HFFc6 (cell line): ENCODE results near the gene XRCC5. TPM values are rescaled to one million over a fixed set of nuclear protein-coding genes. Genes with fewer than 3 reads are reported as not detected.

Experiments
- DNase-seq: peaks from one replicate; pipeline ENCODE4 v3.0.0-alpha.2; 2018
- H3K27ac Mint-ChIP-seq: 2 replicates; pipeline ENCODE4 v1.8.0; 2020; ENCODE audit warnings: mild to moderate bottlenecking, mixed read lengths
- H3K27me3 Mint-ChIP-seq: 2 replicates; pipeline ENCODE4 v1.8.0; 2021; ENCODE audit warnings: mild to moderate bottlenecking, moderate library complexity, mixed read lengths; ENCODE audit not compliant: insufficient read depth
- H3K36me3 Mint-ChIP-seq: 2 replicates; pipeline ENCODE4 v1.8.0; 2021; ENCODE audit warnings: low read depth, mixed read lengths
- H3K4me1 Mint-ChIP-seq: 2 replicates; pipeline ENCODE4 v1.8.0; 2020; ENCODE audit warnings: low read depth, mixed read lengths
- H3K4me3 Mint-ChIP-seq: 2 replicates; pipeline ENCODE4 v1.8.0; 2020; ENCODE audit warnings: mild to moderate bottlenecking, moderate library complexity, mixed read lengths
- H3K9me3 Mint-ChIP-seq: 2 replicates; pipeline ENCODE4 v1.8.0; 2020; ENCODE audit warnings: mild to moderate bottlenecking, mixed read lengths
- total RNA-seq, 6 experiments: library from RNA; stranded (reverse); fragmentation: NEBNext Ultra II Directional; extraction: Animal tissue kit (Norgen Biotek cat#: 25700); gene quantifications; 2 replicates in 1 of 6; 3 replicates in 5 of 6; pipeline ENCODE4 v1.2.3, GENCODE V29; 2021
- TF ChIP-seq, protein P1 (sequence below): fragments of 200-600 bp; sonication (generic); IDR thresholded peaks from 2 replicates; pipeline ENCODE4 v1.5.0; 2021; ENCODE audit warnings: antibody characterized with exemption, mild to moderate bottlenecking

XRCC5 gene
- total RNA-seq, 6 experiments from 2014 or later, result 291 to 372 (median 352) TPM

DNA sequence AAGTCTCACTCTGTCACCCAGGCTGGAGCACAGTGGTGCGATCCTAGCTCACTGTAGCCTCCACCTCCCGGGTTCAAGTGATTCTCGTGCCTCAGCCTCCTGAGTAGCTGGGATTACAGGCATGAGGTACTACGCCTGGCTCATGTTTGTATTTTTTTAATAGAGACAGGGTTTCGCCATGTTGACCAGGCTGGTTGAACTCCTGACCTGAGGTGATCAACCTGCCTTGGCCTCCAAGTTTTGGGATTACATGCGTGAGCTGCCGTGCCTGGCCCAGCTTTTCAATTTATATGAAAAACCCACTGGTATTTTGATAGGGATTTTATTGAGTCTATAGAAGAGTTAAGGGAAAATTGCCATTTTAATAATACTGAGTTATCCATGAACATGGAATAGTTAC is 63.3 kb downstream of the XRCC5 start:
- H3K27ac Mint-ChIP-seq, result no peak overlapping the region
- TF ChIP-seq, protein P1, sequence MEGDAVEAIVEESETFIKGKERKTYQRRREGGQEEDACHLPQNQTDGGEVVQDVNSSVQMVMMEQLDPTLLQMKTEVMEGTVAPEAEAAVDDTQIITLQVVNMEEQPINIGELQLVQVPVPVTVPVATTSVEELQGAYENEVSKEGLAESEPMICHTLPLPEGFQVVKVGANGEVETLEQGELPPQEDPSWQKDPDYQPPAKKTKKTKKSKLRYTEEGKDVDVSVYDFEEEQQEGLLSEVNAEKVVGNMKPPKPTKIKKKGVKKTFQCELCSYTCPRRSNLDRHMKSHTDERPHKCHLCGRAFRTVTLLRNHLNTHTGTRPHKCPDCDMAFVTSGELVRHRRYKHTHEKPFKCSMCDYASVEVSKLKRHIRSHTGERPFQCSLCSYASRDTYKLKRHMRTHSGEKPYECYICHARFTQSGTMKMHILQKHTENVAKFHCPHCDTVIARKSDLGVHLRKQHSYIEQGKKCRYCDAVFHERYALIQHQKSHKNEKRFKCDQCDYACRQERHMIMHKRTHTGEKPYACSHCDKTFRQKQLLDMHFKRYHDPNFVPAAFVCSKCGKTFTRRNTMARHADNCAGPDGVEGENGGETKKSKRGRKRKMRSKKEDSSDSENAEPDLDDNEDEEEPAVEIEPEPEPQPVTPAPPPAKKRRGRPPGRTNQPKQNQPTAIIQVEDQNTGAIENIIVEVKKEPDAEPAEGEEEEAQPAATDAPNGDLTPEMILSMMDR, result no peak
- H3K4me1 Mint-ChIP-seq, result no peaks in the 10 kb centered on the region
- no peaks in the 10 kb centered on the region for H3K9me3 Mint-ChIP-seq
- no peak for DNase-seq
- H3K27me3 Mint-ChIP-seq, result peaks cover 2% of the 10 kb centered on the region; the same call in 1 of the 2 replicates
- peaks cover 58% of the 10 kb centered on the region for H3K36me3 Mint-ChIP-seq
- no peak overlapping the region for H3K4me3 Mint-ChIP-seq

DNA sequence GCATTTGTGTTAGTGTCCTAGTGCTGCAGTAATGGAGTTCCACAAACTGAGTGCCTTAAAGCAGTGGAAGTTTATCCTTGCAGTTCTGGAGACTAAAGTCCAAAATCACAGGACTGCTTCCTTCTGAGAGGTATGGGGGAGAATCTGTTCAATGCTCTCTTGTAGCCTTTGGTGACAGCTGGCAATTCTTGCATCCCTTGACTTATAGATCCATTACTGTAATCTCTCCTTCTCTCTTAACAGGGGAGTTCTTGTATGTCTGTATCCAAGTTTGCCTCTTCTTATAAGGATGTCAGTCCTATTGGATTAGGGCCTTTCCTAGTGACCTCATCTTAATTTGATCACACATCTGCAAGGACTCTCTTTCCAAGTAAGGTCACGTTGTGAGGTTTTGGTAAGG is 69.9 kb downstream of the XRCC5 start:
- Mint-ChIP-seq H3K4me1 (peaks cover 32% of the 10 kb centered on the region), H3K9me3 (no peaks in the 10 kb centered on the region), H3K36me3 (peaks cover 77% of the 10 kb centered on the region), H3K27ac (no peak overlapping the region), H3K27me3 (peaks cover 2% of the 10 kb centered on the region; the same call in 1 of the 2 replicates), H3K4me3 (no peak overlapping the region)
- TF ChIP-seq, protein P1, result no peak
- no peak for DNase-seq

DNA sequence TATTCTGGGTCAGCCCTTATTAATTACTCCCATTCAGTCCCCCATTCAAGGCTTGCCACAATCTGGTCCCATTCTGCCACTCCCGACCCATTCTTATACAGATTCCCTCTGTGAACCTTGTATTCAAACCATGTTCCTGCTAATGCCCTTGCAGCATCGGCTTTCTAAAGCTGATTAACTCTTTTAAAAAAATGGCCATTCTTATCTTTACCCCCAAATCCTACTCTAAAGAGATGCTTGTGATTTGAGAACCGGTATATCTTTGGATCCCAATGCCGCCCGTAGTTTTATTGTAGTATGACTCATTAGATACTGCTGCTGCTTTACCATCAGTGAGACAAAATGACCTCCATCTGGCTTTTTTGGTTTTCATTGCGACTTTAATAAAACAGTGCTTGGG is 72.2 kb downstream of the XRCC5 start:
- TF ChIP-seq, protein P1, result no peak
- no peak overlapping the region for H3K4me3 Mint-ChIP-seq
- H3K4me1 Mint-ChIP-seq, result peaks cover 48% of the 10 kb centered on the region
- no peaks in the 10 kb centered on the region for H3K27me3 Mint-ChIP-seq
- 0 out of 2 replicates have a peak overlapping the region, but pooled peaks have one; percentile 19 for H3K27ac Mint-ChIP-seq
- H3K36me3 Mint-ChIP-seq, result peaks cover 74% of the 10 kb centered on the region
- no peaks in the 10 kb centered on the region for H3K9me3 Mint-ChIP-seq
- DNase-seq, result no peak

DNA sequence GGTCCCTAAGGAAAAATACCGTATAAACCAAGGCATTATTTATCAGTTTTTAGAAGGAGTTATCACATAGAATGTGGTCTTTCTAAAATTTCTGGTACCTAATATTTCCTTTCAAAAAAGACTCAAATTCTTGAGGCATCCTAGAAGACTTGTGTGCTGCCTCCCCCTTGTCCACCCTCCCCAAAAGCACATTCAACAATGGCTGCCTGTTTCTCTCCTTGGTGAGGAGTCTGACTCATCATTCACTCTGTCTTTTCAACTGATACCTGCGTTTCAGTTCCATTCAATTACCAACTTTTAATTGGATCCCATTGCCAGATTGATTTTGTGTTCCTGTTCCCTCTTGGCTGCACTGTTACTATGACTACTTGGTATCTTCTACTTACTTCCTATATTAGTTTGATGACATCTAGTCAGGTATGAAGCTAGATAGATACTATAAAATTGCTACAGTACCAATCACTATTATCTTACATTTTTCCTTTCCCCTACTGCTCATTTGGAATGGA is 72.9 kb downstream of the XRCC5 start:
- no peak for DNase-seq
- TF ChIP-seq, protein P1, result no peak
- H3K4me1 Mint-ChIP-seq, result peaks cover 55% of the 10 kb centered on the region
- no peak overlapping the region for H3K4me3 Mint-ChIP-seq
- H3K27me3 Mint-ChIP-seq, result no peaks in the 10 kb centered on the region
- no peaks in the 10 kb centered on the region for H3K9me3 Mint-ChIP-seq
- H3K27ac Mint-ChIP-seq, result peak overlapping the region; percentile 60
- peaks cover 68% of the 10 kb centered on the region for H3K36me3 Mint-ChIP-seq

DNA sequence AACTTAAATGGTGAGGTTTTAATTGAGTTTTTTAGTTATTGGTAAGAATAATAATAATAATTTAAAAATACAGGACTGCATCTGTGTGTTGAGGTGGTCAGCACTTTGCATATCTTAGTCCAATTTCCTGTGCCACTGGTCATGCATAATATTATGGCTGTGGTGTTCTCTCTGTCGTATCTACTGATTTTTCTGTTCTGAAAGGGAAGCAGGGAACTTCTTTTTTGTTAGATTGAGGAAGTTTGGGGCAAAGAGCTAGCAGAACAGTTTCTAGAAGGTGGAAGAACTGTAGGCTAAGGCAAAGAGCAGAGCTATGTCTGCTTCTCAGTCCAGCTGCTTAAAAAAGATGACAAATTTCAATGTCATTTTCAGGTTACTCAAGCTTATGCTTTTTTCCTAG is 74.3 kb downstream of the XRCC5 start:
- H3K9me3 Mint-ChIP-seq, result no peaks in the 10 kb centered on the region
- H3K27me3 Mint-ChIP-seq, result no peaks in the 10 kb centered on the region
- TF ChIP-seq, protein P1, result no peak
- H3K4me3 Mint-ChIP-seq, result no peak overlapping the region
- DNase-seq, result no peak
- H3K27ac Mint-ChIP-seq, result peak overlapping the region; percentile 17
- peaks cover 57% of the 10 kb centered on the region for H3K36me3 Mint-ChIP-seq
- peaks cover 69% of the 10 kb centered on the region for H3K4me1 Mint-ChIP-seq

DNA sequence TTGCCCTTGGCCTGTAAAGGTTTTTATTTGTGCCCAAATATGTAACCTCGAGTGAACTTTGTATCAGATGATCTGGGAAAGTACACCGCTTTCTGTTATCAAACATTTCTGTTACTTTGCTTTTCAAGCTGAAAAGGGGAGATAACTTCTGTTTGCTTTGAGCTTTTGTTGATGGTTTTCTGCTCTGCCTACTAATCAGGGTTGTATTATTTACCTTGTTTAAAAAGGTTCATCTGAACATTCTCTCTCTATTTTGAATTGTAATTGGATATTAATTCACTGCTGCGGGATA is 79.4 kb downstream of the XRCC5 start:
- H3K36me3 Mint-ChIP-seq, result peaks cover 42% of the 10 kb centered on the region
- TF ChIP-seq, protein P1, result no peak
- H3K27ac Mint-ChIP-seq, result peak overlapping the region; percentile 67
- H3K9me3 Mint-ChIP-seq, result no peaks in the 10 kb centered on the region
- peaks cover 76% of the 10 kb centered on the region for H3K4me1 Mint-ChIP-seq
- DNase-seq, result no peak
- H3K27me3 Mint-ChIP-seq, result no peaks in the 10 kb centered on the region
- peak overlapping the region; percentile 67 for H3K4me3 Mint-ChIP-seq
